GM18870 (cell line): ENCODE data around the gene UVSSA.

ENCODE experiments used
- ATAC-seq: cut with Tn5 transposase; IDR thresholded peaks from one replicate; pipeline ENCODE4 v1.9.1; 2021; ENCODE audit warnings: moderate library complexity; ENCODE audit not compliant: unreplicated experiment

Gene UVSSA

GRCh38 chr4:1346781-1347409 is at the start of gene UVSSA:
Gene UVSSA (plus strand): TSS chr4:1347208. CDS start chr4:1348092, 884 bp downstream.
- peak; percentile 90 for ATAC-seq

- ATAC-seq: no peak
Observed at GRCh38 chr4:1297456-1298325, 49.3 kb upstream of the UVSSA start.

- ATAC-seq: no peak
Observed at GRCh38 chr4:1298461-1298860, 48.5 kb upstream of the UVSSA start.

GRCh38 chr4:1299301-1299860 is 47.6 kb upstream of the UVSSA start:
- no peak for ATAC-seq

- no peak for ATAC-seq
Observed at GRCh38 chr4:1300466-1301455, 46.2 kb upstream of the UVSSA start.

GRCh38 chr4:1302159-1302558 is 44.8 kb upstream of the UVSSA start:
- ATAC-seq: no peak

GRCh38 chr4:1305261-1305711 is 41.7 kb upstream of the UVSSA start:
- no peak for ATAC-seq

GRCh38 chr4:1305781-1306455 is 41.1 kb upstream of the UVSSA start:
- no peak for ATAC-seq

- no peak for ATAC-seq
Observed at GRCh38 chr4:1307951-1308735, 38.9 kb upstream of the UVSSA start.

GRCh38 chr4:1309261-1310010 is 37.6 kb upstream of the UVSSA start:
- no peak for ATAC-seq

GRCh38 chr4:1310031-1310795 is 36.8 kb upstream of the UVSSA start:
- ATAC-seq: no peak

- no peak for ATAC-seq
Observed at GRCh38 chr4:1310796-1311631, 36.0 kb upstream of the UVSSA start.

- no peak for ATAC-seq
Observed at GRCh38 chr4:1312821-1313640, 34.0 kb upstream of the UVSSA start.

GRCh38 chr4:1315306-1315705 is 31.7 kb upstream of the UVSSA start:
- no peak for ATAC-seq

GRCh38 chr4:1315836-1316536 is 31.0 kb upstream of the UVSSA start:
- ATAC-seq: no peak
